ENCODE measurements around the gene UROC1.

UROC1 gene

DNA sequence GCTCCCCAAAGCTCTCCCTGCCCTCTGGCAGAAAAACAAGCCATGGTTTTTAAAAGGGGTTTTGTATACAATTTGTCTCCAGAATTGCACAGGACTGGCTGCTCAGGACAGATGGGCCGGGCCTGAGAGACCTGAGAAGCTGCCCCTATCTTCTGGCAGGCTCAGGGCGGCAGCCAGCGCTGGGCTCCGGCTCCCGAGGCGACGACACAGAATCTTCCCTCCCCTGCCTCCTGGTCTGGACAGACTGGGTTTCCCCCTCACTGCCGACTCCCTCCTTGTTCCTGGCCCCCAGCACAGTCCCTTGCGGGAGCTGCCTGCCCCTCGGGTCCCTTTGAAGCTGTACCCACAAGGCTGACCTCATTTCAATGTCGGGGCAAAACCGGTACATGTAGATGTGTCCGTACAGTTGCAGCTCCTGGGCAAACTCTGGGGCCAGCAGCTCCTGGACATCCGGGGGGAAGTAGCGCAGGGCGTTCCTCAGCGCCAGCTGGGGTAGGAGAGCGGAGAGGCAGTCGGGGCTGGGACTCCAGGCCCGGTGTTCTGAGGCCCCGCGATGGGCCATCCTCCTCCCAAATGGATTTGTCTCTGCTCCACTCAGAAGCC, 7.2 kb downstream of the UROC1 start:
- H3K4me3 ChIP-seq (ENCODE audit: low read depth, low read length) = no peak overlapping the region
- in situ Hi-C loops (cut with HindIII; ENCODE audit: low sequenced_read_pairs) = no loop called here
- DNase-seq (ENCODE audit: low read depth, low spot score) = no peak
- TF ChIP-seq, protein P1, sequence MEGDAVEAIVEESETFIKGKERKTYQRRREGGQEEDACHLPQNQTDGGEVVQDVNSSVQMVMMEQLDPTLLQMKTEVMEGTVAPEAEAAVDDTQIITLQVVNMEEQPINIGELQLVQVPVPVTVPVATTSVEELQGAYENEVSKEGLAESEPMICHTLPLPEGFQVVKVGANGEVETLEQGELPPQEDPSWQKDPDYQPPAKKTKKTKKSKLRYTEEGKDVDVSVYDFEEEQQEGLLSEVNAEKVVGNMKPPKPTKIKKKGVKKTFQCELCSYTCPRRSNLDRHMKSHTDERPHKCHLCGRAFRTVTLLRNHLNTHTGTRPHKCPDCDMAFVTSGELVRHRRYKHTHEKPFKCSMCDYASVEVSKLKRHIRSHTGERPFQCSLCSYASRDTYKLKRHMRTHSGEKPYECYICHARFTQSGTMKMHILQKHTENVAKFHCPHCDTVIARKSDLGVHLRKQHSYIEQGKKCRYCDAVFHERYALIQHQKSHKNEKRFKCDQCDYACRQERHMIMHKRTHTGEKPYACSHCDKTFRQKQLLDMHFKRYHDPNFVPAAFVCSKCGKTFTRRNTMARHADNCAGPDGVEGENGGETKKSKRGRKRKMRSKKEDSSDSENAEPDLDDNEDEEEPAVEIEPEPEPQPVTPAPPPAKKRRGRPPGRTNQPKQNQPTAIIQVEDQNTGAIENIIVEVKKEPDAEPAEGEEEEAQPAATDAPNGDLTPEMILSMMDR (IDR thresholded peaks at IDR 0.05; ENCODE audit: low read depth, low read length) = no peak

DNA sequence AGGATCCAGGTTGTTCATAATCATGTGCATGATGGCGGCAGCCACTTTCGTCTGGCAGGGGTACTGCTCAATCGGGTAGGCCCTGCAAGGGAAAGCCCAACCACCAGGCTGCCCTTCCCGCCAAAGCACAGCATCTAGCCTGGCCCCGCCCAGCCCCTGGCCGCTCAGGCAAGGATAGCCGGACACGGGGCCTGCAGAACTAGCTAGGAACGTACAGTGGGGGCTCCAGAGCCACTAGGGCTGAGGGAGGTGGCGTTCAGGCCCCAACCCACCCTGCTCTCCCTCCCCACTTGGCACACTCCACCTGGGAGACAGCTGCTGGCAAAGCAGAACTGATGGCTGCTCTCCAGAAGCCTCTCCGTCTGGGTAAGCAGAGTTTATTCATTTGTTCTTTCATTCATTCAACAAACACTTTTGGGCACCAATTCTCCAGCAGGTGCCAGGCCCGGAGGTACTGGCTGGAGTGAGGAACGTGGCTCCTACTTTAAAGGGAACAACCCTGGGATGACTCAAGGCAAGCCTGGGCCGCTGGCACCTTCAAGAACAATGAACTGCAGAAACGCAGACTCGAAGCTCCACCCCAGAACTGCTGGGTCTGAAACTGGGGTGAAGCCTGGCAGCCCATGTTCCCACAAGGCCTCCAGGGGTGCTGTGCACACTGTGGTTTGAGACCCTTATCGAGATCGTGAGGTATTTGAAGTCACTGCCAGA, 7.8 kb downstream of the UROC1 start:
- H3K4me3 ChIP-seq (ENCODE audit: low read depth, low read length) = no peak overlapping the region
- no peak for DNase-seq (ENCODE audit: low read depth, low spot score)
- in situ Hi-C loops (cut with HindIII; ENCODE audit: low sequenced_read_pairs) = no loop called here
- TF ChIP-seq, protein P1 (IDR thresholded peaks at IDR 0.05; ENCODE audit: low read depth, low read length) = no peak

DNA sequence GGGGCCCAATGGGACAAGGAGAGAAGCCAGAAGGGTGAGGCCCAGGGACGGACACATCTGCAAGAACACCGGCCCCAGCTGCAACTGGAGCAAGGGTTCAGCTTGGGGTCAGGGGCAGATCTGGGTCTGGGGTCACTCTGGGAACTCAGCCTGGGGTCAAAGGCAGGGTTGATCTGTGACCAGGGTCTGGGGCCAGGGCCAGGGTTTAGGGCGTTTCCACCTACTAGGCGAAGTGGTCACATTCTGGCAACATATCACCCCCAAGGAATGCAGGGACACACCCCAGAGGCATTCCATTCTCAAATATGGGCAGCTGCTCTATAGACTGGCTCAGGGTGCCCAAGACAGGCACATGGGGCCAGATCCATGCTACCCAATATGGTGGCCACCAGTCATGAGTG, 9.0 kb downstream of the UROC1 start:
- in situ Hi-C loops (cut with HindIII; ENCODE audit: low sequenced_read_pairs) = no loop called here
- no peak for DNase-seq (ENCODE audit: low read depth, low spot score)
- no peak overlapping the region for H3K4me3 ChIP-seq (ENCODE audit: low read depth, low read length)
- TF ChIP-seq, protein P1 (IDR thresholded peaks at IDR 0.05; ENCODE audit: low read depth, low read length) = no peak

DNA sequence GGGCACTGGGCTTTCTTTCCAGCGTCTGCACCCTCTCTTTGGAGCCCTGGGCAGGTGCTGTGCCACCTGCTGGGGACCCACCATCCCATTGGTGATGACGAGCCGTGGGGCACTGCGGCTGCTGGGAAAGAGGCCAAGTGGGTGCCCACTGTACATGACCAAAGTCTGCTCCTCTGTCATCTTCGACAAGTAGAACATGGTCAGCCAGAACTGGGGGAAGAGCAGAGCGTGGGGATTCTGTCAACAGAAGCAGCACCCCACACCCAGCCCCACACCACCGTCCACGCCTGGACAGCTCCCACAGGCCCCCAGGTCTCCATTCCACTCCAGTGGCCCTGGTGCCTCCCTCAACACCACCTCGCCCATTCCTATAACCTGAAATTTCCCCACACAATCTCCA, 9.7 kb downstream of the UROC1 start:
- in situ Hi-C loops (cut with HindIII; ENCODE audit: low sequenced_read_pairs) = no loop called here
- TF ChIP-seq, protein P1 (IDR thresholded peaks at IDR 0.05; ENCODE audit: low read depth, low read length) = no peak
- H3K4me3 ChIP-seq (ENCODE audit: low read depth, low read length) = no peak overlapping the region
- no peak for DNase-seq (ENCODE audit: low read depth, low spot score)

DNA sequence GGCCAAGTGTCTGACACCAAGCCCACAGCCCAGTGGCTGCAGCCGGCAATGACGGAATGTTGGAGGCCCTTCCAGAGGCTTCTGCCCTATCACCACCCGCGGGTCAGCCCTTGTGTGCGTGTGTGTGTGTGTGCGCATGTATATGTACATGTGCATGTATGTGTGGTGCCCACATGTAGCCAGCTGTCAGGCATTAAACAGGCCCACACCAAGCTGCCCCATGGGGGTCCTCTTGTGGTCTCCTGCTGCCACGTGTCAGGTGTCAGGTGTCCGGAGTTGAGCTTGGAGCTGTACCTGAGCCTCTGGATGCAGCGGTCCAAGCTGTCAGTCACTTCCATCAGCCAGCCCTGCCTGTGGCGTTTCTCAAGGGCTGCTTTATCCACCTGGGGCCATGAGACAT, 13.9 kb downstream of the UROC1 start:
- no peak overlapping the region for H3K4me3 ChIP-seq (ENCODE audit: low read depth, low read length)
- TF ChIP-seq, protein P1 (IDR thresholded peaks at IDR 0.05; ENCODE audit: low read depth, low read length) = no peak
- in situ Hi-C loops (cut with HindIII; ENCODE audit: low sequenced_read_pairs) = no loop called here
- no peak for DNase-seq (ENCODE audit: low read depth, low spot score)

DNA sequence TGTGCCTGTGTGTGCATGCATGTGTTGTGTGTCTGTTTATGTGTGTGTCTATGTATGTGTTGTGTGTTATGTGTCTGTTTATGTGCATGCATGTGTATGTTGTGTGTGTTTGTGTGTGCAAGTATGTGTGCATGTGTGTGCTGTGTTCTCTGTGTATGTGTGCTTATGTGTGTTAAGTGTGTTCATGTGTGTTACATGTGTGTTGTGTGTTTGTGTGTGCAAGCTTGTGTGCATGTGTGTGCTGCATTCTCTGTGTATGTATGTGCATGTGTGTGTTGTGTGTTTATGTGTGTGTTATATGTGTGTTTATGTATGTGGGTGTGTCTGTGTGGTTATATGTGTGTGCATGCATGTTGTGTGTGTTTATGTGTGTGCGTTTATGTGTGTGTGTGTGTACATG, 14.9 kb downstream of the UROC1 start:
- H3K4me3 ChIP-seq (ENCODE audit: low read depth, low read length) = no peak overlapping the region
- in situ Hi-C loops (cut with HindIII; ENCODE audit: low sequenced_read_pairs) = no loop called here
- no peak for DNase-seq (ENCODE audit: low read depth, low spot score)
- TF ChIP-seq, protein P1 (IDR thresholded peaks at IDR 0.05; ENCODE audit: low read depth, low read length) = no peak

All from astrocyte of the spinal cord (primary cell).